Calu3 (cell line): Measurements from ENCODE around the gene SMARCA2. TPM values are rescaled to one million over a fixed set of nuclear protein-coding genes. Genes with fewer than 3 reads are reported as not detected.

Experiments used
- BruUV-seq: library from RNA; stranded (reverse); fragments of 400-500 nt; replicated peaks from 2 replicates; lab custom pipeline; 2021; lab: Mats Ljungman, UMichigan
- CTCF ChIA-PET: fragments of 300-600 bp; sonication (Branson Sonifier 250); formaldehyde crosslinking; loops from one replicate; lab custom pipeline; 2022; ENCODE audit warnings: antibody characterized with exemption; lab: Charles Lee
- DNase-seq: peaks from one replicate; pipeline ENCODE4 v3.0.0; 2022
- H3K27ac Mint-ChIP-seq: one replicate; pipeline ENCODE4 v1.8.0; 2022; ENCODE audit warnings: mixed read lengths; ENCODE audit not compliant: unreplicated experiment
- H3K27me3 Mint-ChIP-seq: one replicate; pipeline ENCODE4 v1.8.0; 2022; ENCODE audit warnings: mixed read lengths; ENCODE audit not compliant: unreplicated experiment
- H3K36me3 Mint-ChIP-seq: one replicate; pipeline ENCODE4 v1.8.0; 2022; ENCODE audit warnings: mild to moderate bottlenecking, moderate library complexity, mixed read lengths; ENCODE audit not compliant: insufficient read depth, unreplicated experiment
- H3K4me1 Mint-ChIP-seq: one replicate; pipeline ENCODE4 v1.8.0; 2022; ENCODE audit warnings: mild to moderate bottlenecking, low read depth, mixed read lengths; ENCODE audit not compliant: unreplicated experiment
- H3K4me3 Mint-ChIP-seq: one replicate; pipeline ENCODE4 v1.8.0; 2022; ENCODE audit warnings: mild to moderate bottlenecking, low read depth, moderate library complexity, mixed read lengths; ENCODE audit not compliant: unreplicated experiment
- H3K9me3 Mint-ChIP-seq: one replicate; pipeline ENCODE4 v1.8.0; 2022; ENCODE audit warnings: low read depth, mixed read lengths; ENCODE audit not compliant: unreplicated experiment
- intact Hi-C: fragments of 100-400 bp; cut with micrococcal nuclease; formaldehyde crosslinking; loops from one replicate; pipeline ENCODE4 v1.10.0; 2022; ENCODE audit not compliant: unreplicated experiment
- total RNA-seq: library from RNA; stranded (reverse); gene quantifications from 2 replicates; pipeline ENCODE4 v1.2.3, GENCODE V29; 2022
- TF ChIP-seq, protein P1 (sequence below): fragments of 200-600 bp; IDR thresholded peaks from one replicate; pipeline ENCODE4 v1.8.0; 2022; ENCODE audit warnings: antibody characterized with exemption; ENCODE audit not compliant: unreplicated experiment

The SMARCA2 gene
- total RNA-seq, 1 experiment from 2014 or later, result 47.4 TPM

DNA sequence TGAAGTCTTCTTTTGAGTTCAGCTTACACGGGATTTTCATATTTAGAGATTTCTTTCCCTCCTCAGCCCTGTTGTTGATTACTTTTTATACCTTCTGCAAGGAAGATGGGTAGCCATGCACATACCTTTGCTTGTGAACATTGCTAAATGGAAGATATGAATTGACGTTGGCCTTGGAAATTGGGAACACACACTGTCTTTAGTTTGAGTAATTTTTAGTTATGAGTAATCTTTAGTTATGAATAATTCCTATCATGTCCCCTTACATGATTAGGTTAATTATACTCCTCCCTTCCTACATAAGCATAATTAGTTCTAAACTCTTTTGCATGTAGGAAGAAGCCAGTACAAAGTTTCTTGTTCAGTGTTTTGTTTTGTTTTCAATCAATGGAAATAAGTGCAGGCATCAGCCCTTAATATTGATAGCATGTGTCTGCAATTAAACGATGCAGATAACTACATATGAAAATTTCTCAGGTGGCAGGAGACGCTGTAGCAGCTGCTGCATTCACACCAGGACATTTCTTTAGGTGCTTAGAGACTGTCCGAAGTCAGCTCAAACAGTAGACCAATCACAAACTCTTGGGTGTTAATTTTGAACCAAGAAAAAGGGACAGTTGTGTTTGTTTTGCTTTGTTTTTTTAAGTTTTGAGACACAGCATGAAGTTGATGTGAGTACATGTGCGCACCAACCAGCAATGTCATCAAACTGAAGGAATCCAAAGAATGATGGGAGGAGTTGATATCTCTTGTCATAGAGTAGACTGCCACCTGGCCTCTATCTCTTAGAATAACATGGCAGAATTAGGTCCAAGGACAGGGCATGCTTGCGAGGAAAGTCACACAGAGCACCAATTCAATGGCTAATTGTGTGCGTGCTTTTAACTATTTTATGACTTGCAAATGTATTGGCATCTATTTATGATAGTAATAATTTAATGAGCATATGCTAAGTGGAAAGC, 51.4 kb downstream of the SMARCA2 start:
- BruUV-seq, result no TSS peak
- Mint-ChIP-seq H3K27ac (no peak overlapping the region), H3K36me3 (peaks cover 6% of the 10 kb centered on the region), H3K27me3 (no peaks in the 10 kb centered on the region), H3K4me3 (no peak overlapping the region), H3K4me1 (no peaks in the 10 kb centered on the region), H3K9me3 (no peaks in the 10 kb centered on the region)
- TF ChIP-seq, protein P1, sequence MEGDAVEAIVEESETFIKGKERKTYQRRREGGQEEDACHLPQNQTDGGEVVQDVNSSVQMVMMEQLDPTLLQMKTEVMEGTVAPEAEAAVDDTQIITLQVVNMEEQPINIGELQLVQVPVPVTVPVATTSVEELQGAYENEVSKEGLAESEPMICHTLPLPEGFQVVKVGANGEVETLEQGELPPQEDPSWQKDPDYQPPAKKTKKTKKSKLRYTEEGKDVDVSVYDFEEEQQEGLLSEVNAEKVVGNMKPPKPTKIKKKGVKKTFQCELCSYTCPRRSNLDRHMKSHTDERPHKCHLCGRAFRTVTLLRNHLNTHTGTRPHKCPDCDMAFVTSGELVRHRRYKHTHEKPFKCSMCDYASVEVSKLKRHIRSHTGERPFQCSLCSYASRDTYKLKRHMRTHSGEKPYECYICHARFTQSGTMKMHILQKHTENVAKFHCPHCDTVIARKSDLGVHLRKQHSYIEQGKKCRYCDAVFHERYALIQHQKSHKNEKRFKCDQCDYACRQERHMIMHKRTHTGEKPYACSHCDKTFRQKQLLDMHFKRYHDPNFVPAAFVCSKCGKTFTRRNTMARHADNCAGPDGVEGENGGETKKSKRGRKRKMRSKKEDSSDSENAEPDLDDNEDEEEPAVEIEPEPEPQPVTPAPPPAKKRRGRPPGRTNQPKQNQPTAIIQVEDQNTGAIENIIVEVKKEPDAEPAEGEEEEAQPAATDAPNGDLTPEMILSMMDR, result no peak
- intact Hi-C loops, result no loop called here
- DNase-seq, result no peak
- CTCF ChIA-PET, result no interaction called here

DNA sequence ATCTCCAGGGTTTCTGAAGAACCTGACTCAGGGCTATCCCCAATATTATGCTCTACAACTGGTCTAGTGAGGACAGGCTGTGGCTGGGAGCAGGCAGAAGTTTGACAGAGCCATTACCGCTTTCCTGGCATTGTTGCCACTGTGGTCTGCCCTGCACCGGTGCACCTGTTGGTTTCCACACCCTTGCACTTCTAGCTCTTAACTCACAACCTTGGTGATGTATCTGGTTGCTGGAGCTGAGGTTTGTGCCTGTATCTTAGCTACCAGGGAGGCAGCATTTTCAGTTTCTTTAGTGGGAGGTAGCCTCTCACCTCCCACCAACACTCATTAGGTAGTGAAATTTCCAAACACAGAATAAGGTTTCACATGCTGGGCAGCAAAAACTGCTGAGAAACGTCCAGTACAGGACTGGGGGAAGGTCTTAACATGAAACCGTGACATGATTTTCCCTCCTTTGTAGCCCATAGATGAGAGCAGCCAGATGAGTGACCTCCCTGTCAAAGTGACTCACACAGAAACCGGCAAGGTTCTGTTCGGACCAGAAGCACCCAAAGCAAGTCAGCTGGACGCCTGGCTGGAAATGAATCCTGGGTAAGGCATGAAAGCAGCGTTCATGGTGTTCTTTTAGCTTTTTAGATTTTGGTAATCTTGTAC, 57.7 kb downstream of the SMARCA2 start:
- no TSS peak for BruUV-seq
- Mint-ChIP-seq H3K27me3 (no peaks in the 10 kb centered on the region), H3K36me3 (peaks cover 10% of the 10 kb centered on the region), H3K4me3 (no peak overlapping the region), H3K9me3 (no peaks in the 10 kb centered on the region), H3K4me1 (no peaks in the 10 kb centered on the region), H3K27ac (no peak overlapping the region)
- DNase-seq, result no peak
- intact Hi-C loops, result no loop called here
- TF ChIP-seq, protein P1, result no peak
- CTCF ChIA-PET, result no interaction called here

DNA sequence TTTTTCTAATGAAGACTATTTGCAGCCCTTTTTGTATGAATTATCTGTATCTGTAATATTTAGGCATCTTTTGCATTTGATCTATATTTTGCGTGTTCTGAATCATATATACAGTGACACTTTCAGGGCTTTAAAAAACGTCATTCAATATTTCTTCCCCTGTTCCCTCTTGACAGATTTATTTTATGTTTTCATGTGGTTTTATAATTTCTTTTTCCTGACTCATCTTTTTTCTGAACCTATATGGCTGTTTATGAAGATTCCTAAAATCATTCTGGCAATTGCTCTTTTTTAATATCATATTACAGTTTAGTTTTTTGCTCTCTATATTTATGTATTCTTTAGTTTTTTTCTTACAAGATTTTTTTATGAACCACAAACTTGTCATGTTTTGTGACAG, 67.6 kb downstream of the SMARCA2 start:
- TF ChIP-seq, protein P1, result no peak
- Mint-ChIP-seq H3K9me3 (no peaks in the 10 kb centered on the region), H3K36me3 (no peaks in the 10 kb centered on the region), H3K27me3 (no peaks in the 10 kb centered on the region), H3K4me1 (no peaks in the 10 kb centered on the region), H3K27ac (no peak overlapping the region), H3K4me3 (no peak overlapping the region)
- CTCF ChIA-PET, result no interaction called here
- no peak for DNase-seq
- BruUV-seq, result no TSS peak
- intact Hi-C loops, result no loop called here

DNA sequence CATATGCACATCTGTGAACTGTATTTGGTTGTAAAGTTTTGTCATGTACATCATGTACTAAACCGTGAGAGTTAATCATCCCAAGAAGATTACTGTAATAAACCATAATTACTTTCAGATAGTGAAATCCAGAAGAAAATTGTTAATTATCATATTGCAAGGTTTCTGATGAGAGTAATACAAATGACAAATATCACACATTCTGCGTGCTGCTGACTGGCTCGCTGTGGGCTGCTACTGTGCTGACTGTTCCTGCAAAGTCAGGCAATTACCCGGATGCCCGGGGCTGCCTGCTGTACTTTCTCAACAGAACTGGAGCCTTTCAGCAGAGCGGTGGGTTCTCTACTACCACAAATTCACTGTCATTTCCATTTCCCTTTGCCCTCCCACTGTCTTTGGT, 68.3 kb downstream of the SMARCA2 start:
- Mint-ChIP-seq H3K27ac (no peak overlapping the region), H3K4me3 (no peak overlapping the region), H3K9me3 (no peaks in the 10 kb centered on the region), H3K36me3 (no peaks in the 10 kb centered on the region), H3K4me1 (no peaks in the 10 kb centered on the region), H3K27me3 (no peaks in the 10 kb centered on the region)
- TF ChIP-seq, protein P1, result no peak
- DNase-seq, result no peak
- intact Hi-C loops, result no loop called here
- CTCF ChIA-PET, result no interaction called here
- BruUV-seq, result no TSS peak
